ENCODE data around the gene RRP1B.

DNA sequence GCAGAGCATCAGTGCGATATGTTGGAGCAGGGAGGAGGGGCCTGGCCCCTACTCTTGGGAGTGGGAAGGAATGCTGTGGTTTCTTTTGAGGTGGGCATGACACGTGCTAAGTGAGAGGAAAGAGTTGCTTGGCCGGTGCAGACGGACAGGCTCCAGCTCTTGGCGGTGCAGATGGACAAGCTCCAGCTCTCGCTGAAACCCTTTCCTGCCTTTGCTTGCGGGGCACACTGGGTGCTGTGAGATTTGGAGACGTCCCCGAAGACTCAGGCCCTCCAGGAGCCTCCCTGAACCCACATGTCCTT is 75.5 kb downstream of the RRP1B start:
- TF ChIP-seq SIN3A (IDR thresholded peaks at IDR 0.05; ENCODE audit: borderline replicate concordance, insufficient read depth, low read depth, low read length) (no peak), TCF7L2 (IDR thresholded peaks at IDR 0.05; ENCODE audit: low read depth, low read length) (no peak), POLR2AphosphoS5 (IDR thresholded peaks at IDR 0.05; ENCODE audit: low read depth, low read length) (no peak)
- TF ChIP-seq, protein P1, sequence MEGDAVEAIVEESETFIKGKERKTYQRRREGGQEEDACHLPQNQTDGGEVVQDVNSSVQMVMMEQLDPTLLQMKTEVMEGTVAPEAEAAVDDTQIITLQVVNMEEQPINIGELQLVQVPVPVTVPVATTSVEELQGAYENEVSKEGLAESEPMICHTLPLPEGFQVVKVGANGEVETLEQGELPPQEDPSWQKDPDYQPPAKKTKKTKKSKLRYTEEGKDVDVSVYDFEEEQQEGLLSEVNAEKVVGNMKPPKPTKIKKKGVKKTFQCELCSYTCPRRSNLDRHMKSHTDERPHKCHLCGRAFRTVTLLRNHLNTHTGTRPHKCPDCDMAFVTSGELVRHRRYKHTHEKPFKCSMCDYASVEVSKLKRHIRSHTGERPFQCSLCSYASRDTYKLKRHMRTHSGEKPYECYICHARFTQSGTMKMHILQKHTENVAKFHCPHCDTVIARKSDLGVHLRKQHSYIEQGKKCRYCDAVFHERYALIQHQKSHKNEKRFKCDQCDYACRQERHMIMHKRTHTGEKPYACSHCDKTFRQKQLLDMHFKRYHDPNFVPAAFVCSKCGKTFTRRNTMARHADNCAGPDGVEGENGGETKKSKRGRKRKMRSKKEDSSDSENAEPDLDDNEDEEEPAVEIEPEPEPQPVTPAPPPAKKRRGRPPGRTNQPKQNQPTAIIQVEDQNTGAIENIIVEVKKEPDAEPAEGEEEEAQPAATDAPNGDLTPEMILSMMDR (IDR thresholded peaks at IDR 0.05) = no peak
- TF ChIP-seq, protein P2, sequence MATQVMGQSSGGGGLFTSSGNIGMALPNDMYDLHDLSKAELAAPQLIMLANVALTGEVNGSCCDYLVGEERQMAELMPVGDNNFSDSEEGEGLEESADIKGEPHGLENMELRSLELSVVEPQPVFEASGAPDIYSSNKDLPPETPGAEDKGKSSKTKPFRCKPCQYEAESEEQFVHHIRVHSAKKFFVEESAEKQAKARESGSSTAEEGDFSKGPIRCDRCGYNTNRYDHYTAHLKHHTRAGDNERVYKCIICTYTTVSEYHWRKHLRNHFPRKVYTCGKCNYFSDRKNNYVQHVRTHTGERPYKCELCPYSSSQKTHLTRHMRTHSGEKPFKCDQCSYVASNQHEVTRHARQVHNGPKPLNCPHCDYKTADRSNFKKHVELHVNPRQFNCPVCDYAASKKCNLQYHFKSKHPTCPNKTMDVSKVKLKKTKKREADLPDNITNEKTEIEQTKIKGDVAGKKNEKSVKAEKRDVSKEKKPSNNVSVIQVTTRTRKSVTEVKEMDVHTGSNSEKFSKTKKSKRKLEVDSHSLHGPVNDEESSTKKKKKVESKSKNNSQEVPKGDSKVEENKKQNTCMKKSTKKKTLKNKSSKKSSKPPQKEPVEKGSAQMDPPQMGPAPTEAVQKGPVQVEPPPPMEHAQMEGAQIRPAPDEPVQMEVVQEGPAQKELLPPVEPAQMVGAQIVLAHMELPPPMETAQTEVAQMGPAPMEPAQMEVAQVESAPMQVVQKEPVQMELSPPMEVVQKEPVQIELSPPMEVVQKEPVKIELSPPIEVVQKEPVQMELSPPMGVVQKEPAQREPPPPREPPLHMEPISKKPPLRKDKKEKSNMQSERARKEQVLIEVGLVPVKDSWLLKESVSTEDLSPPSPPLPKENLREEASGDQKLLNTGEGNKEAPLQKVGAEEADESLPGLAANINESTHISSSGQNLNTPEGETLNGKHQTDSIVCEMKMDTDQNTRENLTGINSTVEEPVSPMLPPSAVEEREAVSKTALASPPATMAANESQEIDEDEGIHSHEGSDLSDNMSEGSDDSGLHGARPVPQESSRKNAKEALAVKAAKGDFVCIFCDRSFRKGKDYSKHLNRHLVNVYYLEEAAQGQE (IDR thresholded peaks at IDR 0.05; ENCODE audit: insufficient read depth in 1 of 2, low read depth in 2 of 2, low read length in 1 of 2) = no peak

Measured in Panc1 (cell line).